Neural cell (in vitro differentiated cells): ENCODE data around the gene TBC1D10B. TPM values are rescaled to one million over a fixed set of nuclear protein-coding genes. Genes with fewer than 3 reads are reported as not detected.

Experiments
- H2AFZ ChIP-seq: fragments of 200-600, 300-800 bp; sonication (generic), shearing (Covaris generic); 2 replicates; pipeline ENCODE4 v1.6.0; 2014; ENCODE audit warnings: low read depth, mild to moderate bottlenecking, antibody characterized with exemption, low read length, moderate library complexity
- H3F3A ChIP-seq: fragments of 200-600 bp; shearing (Covaris generic); 2 replicates; pipeline ENCODE4 v1.6.1; 2016; ENCODE audit warnings: mild to moderate bottlenecking, moderate library complexity, mixed read lengths, antibody characterized with exemption, low read length; ENCODE audit not compliant: insufficient read depth, poor library complexity, severe bottlenecking
- H3K27ac ChIP-seq: fragments of 200-600, 300-800 bp; sonication (generic), shearing (Covaris generic); 2 replicates; pipeline ENCODE4 v1.5.1; 2014; ENCODE audit warnings: mild to moderate bottlenecking, low read length, moderate library complexity
- H3K27me3 ChIP-seq: fragments of 300-800, 200-600 bp; sonication (generic), shearing (Covaris generic); 2 replicates; pipeline ENCODE4 v1.6.0; 2014; ENCODE audit warnings: mild to moderate bottlenecking, low read depth, low read length, moderate library complexity; ENCODE audit not compliant: insufficient read depth
- H3K36me3 ChIP-seq: fragments of 300-800, 200-600 bp; sonication (generic), shearing (Covaris generic); 2 replicates; pipeline ENCODE4 v1.5.1; 2014; ENCODE audit warnings: mild to moderate bottlenecking, antibody characterized with exemption, low read length, moderate library complexity; ENCODE audit not compliant: insufficient read depth
- H3K4me2 ChIP-seq: fragments of 300-800, 200-600 bp; sonication (generic), shearing (Covaris generic); 2 replicates; pipeline ENCODE4 v1.6.0; 2014; ENCODE audit warnings: mild to moderate bottlenecking, low read length
- H3K4me3 ChIP-seq: fragments of 300-800, 200-600 bp; sonication (generic), shearing (Covaris generic); 2 replicates; pipeline ENCODE4 v1.5.1; 2014; ENCODE audit warnings: mild to moderate bottlenecking, low read length, moderate library complexity
- H3K79me2 ChIP-seq: fragments of 200-600 bp; shearing (Covaris generic); replicated peaks from 2 replicates; pipeline ENCODE4 v1.6.0; 2014; ENCODE audit warnings: mild to moderate bottlenecking, low read length, moderate library complexity; ENCODE audit not compliant: insufficient read depth
- H3K9ac ChIP-seq: fragments of 300-800, 200-600 bp; sonication (generic), shearing (Covaris generic); 2 replicates; pipeline ENCODE4 v1.6.1; 2016; ENCODE audit warnings: mild to moderate bottlenecking, low read length, mixed read lengths
- H3K9me2 ChIP-seq: fragments of 200-600 bp; shearing (Covaris generic); 2 replicates; pipeline ENCODE4 v1.6.1; 2016; ENCODE audit warnings: mild to moderate bottlenecking, low read length, mixed read lengths; ENCODE audit not compliant: insufficient read depth
- H3K9me3 ChIP-seq: fragments of 200-600, 300-800 bp; sonication (generic), shearing (Covaris generic); 2 replicates; pipeline ENCODE4 v1.6.1; 2016; ENCODE audit warnings: mild to moderate bottlenecking, mixed run types, low read length, moderate library complexity, mixed read lengths
- H4K20me1 ChIP-seq: fragments of 200-600 bp; shearing (Covaris generic); 2 replicates; pipeline ENCODE4 v1.6.1; 2016; ENCODE audit warnings: mild to moderate bottlenecking, mixed run types; ENCODE audit not compliant: insufficient read depth
- CTCF ChIP-seq: fragments of 450-650 bp; IDR thresholded peaks from 2 replicates; pipeline ENCODE4 v1.5.1; 2014; ENCODE audit warnings: antibody characterized with exemption, mild to moderate bottlenecking, moderate library complexity; ENCODE audit not compliant: poor library complexity, severe bottlenecking
- EP300 ChIP-seq: fragments of 450-650 bp; conservative IDR thresholded peaks from 2 replicates; pipeline ENCODE4 v1.6.1; 2014; ENCODE audit warnings: antibody characterized with exemption, mild to moderate bottlenecking, moderate library complexity; ENCODE audit not compliant: poor library complexity, severe bottlenecking
- EZH2 ChIP-seq: fragments of 200-600, 300-800 bp; shearing (Covaris generic), sonication (generic); IDR thresholded peaks from 2 replicates; pipeline ENCODE4 v1.6.1; 2014; ENCODE audit warnings: antibody characterized with exemption, low read length, borderline replicate concordance, mild to moderate bottlenecking; ENCODE audit not compliant: insufficient read depth, poor library complexity, severe bottlenecking
- MXI1 ChIP-seq: fragments of 450-650 bp; conservative IDR thresholded peaks from 2 replicates; pipeline ENCODE4 v1.6.1; 2014; ENCODE audit warnings: antibody characterized with exemption, mild to moderate bottlenecking; ENCODE audit not compliant: poor library complexity, severe bottlenecking
- POLR2AphosphoS5 ChIP-seq: IDR thresholded peaks from 2 replicates; pipeline ENCODE4 v1.6.1; 2012
- RAD21 ChIP-seq: fragments of 450-650 bp; conservative IDR thresholded peaks from 2 replicates; pipeline ENCODE4 v1.6.1; 2014; ENCODE audit warnings: antibody characterized with exemption, mild to moderate bottlenecking, moderate library complexity
- REST ChIP-seq: IDR thresholded peaks from 2 replicates; pipeline ENCODE4 v1.6.1; 2012; ENCODE audit warnings: borderline replicate concordance
- SMC3 ChIP-seq: fragments of 450-650 bp; conservative IDR thresholded peaks from 2 replicates; pipeline ENCODE4 v1.6.1; 2014; ENCODE audit warnings: antibody characterized with exemption, mild to moderate bottlenecking, moderate library complexity; ENCODE audit not compliant: poor library complexity
- TAF1 ChIP-seq: IDR thresholded peaks from 2 replicates; pipeline ENCODE4 v1.6.1; 2012; ENCODE audit warnings: low read depth
- polyA plus RNA-seq: library from polyadenylated mRNA; depleted of rRNA; stranded (reverse); fragments of >200 nt; gene quantifications from 2 replicates; pipeline ENCODE4 v1.2.3, GENCODE V29; 2014

Gene TBC1D10B
- polyA plus RNA-seq, 1 donor from 2014 or later, result 24.1 TPM

- Histone ChIP-seq H3F3A (no peaks in the 10 kb centered on the region), H3K9me2 (no peaks in the 10 kb centered on the region), H2AFZ (no peak overlapping the region), H3K36me3 (no peaks in the 10 kb centered on the region), H3K9ac (no peak overlapping the region), H3K79me2 (peaks cover 17% of the 10 kb centered on the region), H3K9me3 (no peaks in the 10 kb centered on the region), H3K27me3 (no peaks in the 10 kb centered on the region), H3K27ac (no peak overlapping the region), H4K20me1 (no peaks in the 10 kb centered on the region), H3K4me2 (no peak overlapping the region), H3K4me3 (no peak overlapping the region)
- TF ChIP-seq EP300 (no peak), EZH2 (no peak), CTCF (no peak), SMC3 (no peak), TAF1 (no peak)
These were observed 18.5 kb downstream of the TBC1D10B start for GRCh38 chr16:30351586-30352419.

GRCh38 chr16:30351001-30351441 lies 19.3 kb downstream of the TBC1D10B start:
- Histone ChIP-seq H2AFZ (no peak overlapping the region), H3K9me2 (no peaks in the 10 kb centered on the region), H3K79me2 (peaks cover 17% of the 10 kb centered on the region), H3K36me3 (no peaks in the 10 kb centered on the region), H3K27me3 (no peaks in the 10 kb centered on the region), H3K4me3 (no peak overlapping the region), H3K4me2 (no peak overlapping the region), H4K20me1 (no peaks in the 10 kb centered on the region), H3K9me3 (no peaks in the 10 kb centered on the region), H3K9ac (no peak overlapping the region), H3F3A (no peaks in the 10 kb centered on the region), H3K27ac (no peak overlapping the region)
- TF ChIP-seq SMC3, result no peak
- TF ChIP-seq REST, result no peak
- no peak for TF ChIP-seq EP300
- no peak for TF ChIP-seq EZH2
- no peak for TF ChIP-seq CTCF
- TF ChIP-seq MXI1, result no peak
- TF ChIP-seq RAD21, result no peak
- TF ChIP-seq TAF1, result no peak
- TF ChIP-seq POLR2AphosphoS5, result no peak
